Left lobe of liver (tissue), 2 donors: ENCODE results near the gene MCF2L. TPM values are rescaled to one million over a fixed set of nuclear protein-coding genes. Genes with fewer than 3 reads are reported as not detected.
A peak's percentile ranks its signal among the peaks of the same experiment; 100 is the strongest.

Source experiments
- ATAC-seq: fragments of 200-7000 bp; cut with Tn5 transposase; one replicate; pipeline ENCODE4 v1.9.1; 2020; ENCODE audit warnings: mild to moderate bottlenecking, moderate library complexity
- DNase-seq: peaks from one replicate; pipeline ENCODE4 v3.0.0-alpha.2; 2020; ENCODE audit warnings: low spot score
- total RNA-seq: library from RNA; stranded (reverse); gene quantifications from one replicate; pipeline ENCODE4 v1.2.1, GENCODE V29; 2021
- donor health status: DM: no; HTN: no; CAD: no; lungs with moderate emphysema.
- donor health status: DM: no; HTN: yes; CAD: no.

The MCF2L gene
- total RNA-seq, 1 donor from 2014 or later, result 14.9 TPM

DNA sequence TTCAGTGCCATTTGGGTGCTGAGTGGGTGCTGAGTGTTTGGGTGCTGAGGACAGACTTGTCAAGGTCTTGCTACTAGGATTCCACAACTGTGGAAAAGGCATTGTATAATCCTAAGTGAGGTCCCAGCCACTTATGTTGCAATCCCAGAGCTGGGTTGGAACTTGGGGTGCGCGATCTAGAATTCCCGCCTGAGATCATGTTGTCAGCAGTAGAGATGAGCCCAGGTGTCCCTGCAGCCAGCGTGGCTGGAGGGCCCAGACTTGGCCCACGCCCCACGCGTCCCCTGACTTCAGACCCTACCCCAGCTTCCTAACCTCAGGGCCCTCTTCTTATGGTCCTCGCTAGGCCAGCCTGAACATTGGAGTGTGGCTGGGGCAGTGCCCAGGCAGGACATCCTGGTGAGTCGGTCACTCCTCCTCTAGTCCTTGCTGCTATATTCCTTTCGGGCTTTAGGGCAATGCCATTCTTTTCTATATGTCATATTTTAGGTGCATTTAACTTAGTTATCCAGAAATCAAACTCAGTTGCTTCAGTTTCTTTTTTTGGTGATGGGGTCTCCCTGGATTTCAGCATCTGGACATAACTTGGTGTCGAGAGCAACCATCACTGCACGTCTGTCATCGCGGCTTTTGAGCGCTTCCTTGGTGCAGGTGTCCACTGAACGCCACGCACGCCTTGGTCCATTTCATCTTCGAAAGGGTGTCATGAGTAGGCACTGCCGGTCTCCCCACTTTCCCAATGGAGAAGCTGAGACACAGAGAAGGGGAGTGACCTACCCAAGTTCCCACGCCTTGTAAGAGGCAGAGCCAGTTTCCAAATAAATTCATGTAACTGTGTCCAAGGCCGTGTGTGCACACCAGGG is 90.2 kb downstream of the MCF2L start:
- peak; percentile 20 for ATAC-seq
- no peak for DNase-seq

DNA sequence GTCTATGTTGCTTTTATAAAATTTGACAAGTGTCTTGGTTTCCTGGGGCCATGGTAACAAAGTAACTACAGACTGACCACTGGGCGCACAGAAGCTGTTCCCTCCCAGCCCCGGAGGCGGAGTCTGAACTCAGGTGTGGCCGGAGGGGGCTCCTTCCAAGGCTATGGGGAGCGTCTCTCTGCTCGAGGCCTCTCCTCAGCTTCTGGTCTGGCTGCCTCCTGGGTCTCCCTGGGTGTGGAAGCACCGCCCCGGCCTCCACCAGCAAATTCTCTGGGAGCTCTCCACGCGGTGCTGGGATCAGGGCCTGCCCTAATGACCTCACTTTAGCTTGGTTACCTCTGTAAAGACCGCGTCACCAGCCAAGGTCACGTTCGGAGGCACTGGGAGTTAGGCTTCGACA is 90.9 kb downstream of the MCF2L start:
- no peak for DNase-seq
- peak; percentile 17 for ATAC-seq

DNA sequence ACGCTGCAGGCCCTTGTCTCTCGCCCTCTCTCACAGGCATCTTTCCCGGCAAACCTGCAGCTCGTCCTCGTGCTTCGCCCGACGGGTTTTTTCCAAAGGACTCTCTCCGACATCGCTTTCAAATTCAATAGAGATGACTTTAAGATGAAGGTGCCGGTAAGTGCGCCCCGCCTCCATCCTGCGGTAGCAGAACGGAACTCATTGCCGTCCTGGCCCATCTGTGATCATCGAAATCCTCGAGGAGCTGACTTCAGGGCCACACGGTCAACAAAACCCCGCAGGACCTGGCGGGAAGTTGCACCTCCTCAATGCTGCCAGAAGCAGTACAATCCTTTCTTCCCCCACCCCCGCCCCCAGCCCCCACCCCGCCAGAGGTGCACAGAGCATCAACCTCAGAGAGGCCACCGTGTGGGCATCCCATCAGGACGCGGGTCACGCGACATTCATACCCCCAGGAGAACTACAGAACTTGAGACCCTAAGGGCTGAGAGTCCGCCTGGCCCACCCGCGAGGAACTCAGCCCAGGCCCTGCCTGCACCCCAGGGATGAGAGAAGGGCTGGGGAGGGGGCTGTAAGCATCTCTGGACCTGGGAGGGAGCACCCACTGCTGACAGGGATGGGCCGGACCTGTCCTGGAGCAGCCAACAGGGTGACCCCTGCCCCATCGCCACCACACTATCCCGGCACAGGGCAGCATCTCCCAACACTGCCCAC is 91.7 kb downstream of the MCF2L start:
- DNase-seq (no peak), ATAC-seq (no peak)

DNA sequence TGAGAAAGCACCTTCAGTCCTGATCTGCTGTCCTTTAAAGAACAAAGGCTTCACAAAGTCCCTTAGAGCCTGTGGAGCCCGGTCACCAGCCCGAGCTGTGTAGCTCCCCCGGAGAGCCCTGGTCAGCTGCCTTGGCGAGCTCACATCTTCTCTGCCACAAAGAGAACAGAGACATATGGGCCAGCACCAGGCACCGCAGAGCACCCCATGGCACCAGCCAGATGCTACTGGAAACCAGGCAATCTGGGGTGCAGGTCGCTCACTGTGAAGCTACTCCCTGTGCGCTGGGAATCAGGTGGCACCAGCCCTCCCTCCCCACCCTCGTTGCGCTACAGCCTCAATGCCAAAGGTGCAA is 92.2 kb downstream of the MCF2L start:
- ATAC-seq (no peak), DNase-seq (no peak)

DNA sequence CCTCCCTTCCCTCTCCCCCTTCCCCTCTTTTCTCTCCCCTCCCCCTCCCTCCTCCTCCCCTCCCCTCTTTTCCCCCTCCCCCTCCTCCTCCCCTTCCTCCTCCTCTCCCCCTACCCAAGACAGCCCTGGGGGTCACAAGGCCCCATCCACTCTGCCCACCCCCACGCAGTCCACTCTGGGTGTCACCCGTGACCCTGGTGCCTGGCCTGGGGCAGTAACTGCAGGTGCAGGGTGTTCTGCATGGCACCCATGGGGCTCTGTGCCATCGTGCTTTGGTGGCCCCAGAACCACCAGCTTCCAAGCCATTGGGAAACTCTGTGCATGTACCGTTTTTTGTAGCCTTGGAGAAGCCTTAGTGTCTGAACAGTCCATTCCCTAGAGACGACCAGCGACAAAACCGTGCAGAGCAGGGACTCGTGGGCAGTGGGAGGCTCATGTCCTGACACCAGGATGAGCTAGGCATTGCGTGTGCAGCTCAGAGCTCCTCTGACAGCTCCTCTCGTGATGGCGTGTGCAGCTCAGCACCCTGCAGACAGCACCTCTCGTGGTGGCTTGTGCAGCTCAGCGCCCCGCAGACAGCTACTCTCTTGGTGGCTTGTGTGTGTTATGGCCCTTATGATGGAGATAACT is 92.9 kb downstream of the MCF2L start:
- DNase-seq, result no peak
- ATAC-seq, result no peak

DNA sequence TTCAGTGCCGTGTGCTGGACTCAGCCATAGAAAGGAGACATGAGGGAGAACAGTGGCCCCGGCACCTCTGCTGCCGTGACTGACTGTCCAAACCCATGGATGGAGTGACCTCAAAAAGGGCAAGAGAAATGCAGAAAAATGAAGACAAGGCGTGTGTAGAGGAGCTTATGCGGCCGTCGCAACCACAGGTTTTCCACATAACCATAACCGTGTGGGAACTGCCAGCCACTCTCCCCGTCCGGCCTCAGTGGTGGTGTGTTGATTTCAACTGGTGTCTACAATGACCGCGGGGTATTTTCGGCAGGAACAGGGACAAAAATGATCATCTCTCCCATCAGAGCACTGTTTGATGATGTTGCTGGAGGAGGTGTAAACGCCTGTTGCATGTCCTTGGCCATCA is 93.7 kb downstream of the MCF2L start:
- DNase-seq, result no peak
- no peak for ATAC-seq

DNA sequence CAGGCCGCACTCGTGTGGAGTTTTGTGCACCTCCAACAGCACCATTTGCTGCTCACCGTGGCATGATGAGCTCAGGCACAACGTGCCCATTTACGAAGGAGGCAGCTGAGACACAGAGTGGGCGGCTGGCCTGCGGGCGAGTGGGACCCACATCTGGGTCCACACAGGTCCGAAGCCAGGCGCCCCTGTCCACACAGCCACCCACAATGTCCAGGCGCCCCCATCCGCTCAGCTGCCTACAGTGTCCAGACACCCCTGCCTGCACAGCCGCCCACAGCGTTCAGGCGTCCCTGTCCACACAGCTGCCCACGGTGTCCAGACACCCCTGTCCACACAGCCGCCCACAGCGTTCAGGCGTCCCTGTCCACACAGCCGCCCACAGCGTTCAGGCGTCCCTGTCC is 94.1 kb downstream of the MCF2L start:
- no peak for DNase-seq
- ATAC-seq, result no peak

DNA sequence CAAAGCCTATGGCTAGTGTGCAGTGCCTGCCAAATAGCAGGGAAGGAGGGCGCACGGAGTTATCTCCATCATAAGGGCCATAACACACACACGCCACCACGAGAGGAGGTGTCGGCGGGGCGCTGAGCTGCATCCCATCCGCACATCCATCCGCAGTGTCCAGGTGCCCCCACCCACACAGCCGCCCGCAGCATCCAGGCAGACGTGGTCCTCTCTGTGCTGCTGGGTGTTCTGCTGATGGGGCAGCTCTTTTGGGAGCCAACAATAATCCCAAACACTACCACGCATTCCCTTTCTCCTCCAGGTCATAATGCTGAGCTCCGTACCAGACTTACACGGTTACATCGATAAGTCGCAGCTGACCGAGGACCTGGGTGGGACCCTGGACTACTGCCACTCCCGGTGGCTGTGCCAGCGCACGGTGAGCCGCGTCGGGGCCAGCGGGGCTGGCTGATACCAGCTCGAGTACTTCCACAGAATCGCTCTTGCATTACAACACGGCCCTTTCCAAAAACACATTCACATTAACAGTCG is 95.1 kb downstream of the MCF2L start:
- ATAC-seq (no peak), DNase-seq (no peak)

DNA sequence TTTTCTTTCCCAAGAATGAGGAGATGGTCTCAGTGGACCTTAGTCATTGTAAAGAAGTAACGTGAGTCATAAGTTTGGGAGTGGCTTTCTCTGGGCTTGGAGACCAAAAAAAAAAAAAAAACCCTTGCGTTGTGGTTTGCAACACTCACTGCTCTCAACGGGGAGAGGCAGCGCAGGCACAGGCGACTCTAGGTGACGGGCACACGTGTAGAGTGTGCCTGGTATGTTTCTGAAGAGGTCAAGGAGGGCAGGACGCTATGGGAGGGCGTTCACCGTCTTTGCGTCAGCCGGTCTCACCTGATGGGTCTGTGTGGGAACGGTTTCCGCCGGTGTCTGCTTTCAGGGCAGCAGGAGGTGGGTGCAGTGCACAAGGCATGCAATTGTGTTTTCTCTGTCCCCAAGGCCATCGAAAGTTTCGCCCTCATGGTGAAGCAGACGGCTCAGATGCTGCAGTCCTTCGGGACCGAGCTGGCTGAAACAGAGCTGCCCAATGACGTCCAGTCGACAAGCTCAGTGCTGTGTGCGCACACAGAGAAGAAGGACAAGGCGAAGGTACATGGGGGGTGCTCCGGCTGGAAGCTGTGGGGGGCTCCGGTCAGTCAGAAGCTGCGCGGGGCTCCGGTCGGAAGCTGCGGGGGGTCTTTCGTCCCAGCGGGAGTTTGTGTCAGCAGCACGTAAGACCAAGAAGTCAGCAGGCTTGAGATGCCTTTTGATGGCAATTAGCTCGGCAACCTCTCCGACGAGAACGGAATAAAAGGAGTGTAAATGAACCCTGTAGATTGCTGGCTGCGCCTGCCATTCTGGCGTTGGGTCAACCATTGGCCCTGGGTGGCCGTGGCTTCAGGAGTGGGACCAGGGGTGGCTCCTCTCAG is 95.8 kb downstream of the MCF2L start:
- no peak for DNase-seq
- ATAC-seq, result no peak

DNA sequence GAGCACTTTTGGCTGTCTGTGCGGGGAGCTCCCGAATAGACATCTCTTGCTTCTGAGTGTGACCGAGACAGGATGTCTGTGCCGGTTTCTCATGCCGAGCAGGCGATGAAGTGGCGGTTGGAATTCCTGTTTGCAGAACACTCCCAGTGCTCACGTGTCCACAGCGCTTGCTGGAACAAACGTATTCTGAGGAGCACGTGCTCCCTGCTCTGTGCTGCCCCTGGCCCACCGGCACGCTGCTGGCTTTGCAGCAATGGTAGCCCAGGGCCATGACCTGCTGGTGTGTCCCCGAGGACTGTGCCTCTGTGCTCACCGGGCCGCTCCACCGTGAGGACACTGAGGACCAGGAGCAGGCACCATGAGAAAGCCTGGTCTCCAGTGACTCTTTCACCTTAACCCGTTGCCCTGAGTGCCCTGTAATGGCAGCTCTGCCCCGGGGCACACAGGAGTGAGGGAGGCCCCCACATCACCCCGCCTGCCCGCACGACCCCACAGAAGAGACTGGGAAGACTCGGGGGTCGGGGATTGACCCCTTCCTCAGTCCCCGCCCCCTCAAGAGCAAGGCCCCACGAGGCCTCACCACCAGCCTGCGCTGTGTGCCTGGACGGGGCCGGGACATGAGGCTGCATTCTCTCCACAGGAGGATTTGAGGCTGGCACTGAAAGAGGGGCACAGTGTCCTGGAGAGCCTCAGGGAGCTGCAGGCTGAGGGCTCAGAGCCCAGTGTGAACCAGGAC is 96.6 kb downstream of the MCF2L start:
- ATAC-seq (no peak), DNase-seq (no peak)

DNA sequence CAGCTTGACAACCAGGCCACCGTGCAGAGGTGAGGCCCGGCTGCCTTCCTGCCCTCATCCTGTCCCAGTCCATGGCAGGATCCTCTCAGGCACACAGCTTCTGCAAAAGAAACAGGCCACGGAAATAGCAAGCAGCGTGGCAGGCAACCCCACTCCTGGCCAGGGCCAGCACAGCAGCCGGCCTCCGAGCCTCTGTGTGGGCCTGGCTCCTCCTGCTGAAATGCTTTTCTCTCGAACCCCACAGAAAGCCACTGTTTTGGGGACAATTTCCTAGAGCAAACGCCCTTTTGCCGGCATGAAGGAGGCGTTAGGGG is 97.1 kb downstream of the MCF2L start:
- DNase-seq (no peak), ATAC-seq (no peak)

DNA sequence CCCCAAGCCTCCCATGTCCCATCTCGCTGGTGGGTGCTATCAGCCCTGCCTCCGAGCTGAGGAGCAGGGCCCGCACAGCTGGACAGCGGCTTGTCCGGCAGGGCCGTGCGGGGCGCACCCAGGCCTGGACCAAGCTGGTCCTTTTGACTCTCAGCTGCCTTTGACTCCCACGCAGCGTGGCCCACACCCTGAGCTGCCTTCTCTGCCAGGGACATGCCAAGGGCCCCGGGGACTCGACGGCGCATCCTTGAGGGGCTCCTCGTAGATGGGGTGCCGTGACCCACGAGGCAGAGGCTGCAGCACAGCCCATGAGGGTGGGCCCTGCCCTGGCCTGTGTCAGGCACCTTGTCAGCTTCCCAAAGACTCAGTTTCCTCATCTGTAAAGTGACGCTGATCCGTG is 97.7 kb downstream of the MCF2L start:
- ATAC-seq (no peak), DNase-seq (no peak)

DNA sequence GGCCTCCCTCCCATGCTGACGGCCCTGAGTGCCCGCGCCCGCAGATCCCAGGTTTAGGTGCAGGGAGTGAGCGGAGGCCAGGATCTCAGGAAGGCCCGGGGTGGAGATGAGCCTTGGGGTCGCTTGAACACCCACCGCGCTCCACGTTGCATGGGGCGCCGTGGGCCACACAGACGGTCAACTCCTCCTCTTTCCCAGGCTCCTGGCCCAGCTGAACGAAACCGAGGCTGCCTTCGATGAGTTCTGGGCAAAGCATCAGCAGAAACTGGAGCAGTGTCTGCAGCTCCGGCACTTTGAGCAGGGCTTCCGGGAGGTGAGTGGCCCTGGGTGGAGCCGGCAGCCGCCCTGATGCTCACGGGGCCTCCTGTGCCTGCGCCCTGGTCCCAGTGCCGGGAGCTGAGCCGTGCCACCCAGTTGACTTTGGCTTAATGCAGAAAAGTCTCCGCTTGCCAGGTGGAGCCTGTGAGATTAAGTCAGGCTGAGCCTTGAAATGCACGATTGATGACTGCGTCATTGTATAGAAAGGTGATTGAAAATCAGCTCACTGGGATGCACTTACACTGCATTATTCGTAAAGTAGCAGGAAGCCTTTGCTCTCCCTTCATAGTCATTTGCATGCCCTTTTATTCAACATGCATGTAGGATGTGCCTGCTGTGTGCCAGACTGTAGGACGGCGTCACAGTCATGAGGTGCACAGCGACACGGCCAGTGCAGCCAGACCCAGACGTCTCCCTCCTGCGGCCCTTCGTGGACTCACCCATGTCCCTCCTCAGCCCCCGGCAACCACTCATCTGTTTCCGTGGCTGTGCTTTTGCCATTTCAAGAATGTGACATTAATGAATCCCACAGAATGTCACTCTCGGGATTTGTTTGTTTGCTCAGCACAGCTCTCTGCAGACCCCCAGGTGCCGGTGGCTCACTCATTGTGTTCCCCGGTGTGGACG is 101.1 kb downstream of the MCF2L start:
- ATAC-seq (no peak), DNase-seq (no peak)

DNA sequence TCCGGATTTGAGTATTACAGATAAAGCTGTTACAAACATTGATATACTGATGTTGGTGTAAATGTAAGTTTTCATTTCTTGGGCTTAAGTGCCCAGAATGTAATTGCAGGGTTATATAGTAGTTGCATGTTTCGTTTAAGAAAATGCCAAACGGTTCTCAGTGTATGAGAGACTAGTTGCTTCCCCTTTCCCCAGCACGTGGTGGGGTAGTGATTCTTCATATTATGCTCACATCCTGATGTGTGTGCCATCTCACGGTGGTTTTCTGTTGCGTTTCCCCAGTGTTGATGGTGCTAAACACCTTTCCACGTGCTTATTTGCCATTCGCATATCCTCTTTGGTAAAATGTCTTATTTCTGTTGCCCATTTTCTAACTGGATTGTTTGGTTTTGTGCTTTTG is 101.8 kb downstream of the MCF2L start:
- ATAC-seq, result no peak
- DNase-seq, result no peak

DNA sequence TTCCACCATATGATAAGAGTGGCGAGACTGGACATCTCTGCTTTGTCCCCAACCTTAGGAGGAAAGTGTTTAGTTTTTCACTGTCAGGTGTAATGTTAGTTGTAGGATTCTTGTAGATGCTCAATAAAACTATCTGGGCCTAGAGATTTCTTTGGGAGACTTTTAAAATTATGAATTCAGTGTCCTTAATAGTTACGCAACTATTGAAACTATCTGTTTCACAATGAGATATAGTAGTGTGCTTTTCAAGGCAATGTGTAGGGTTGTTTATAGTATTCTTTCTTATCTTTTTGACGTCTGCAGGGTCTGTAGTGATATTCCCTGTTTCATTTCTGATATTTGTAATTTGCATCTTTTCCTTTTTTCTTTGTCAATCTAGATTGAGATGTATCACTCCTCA is 103.4 kb downstream of the MCF2L start:
- DNase-seq (no peak), ATAC-seq (no peak)

DNA sequence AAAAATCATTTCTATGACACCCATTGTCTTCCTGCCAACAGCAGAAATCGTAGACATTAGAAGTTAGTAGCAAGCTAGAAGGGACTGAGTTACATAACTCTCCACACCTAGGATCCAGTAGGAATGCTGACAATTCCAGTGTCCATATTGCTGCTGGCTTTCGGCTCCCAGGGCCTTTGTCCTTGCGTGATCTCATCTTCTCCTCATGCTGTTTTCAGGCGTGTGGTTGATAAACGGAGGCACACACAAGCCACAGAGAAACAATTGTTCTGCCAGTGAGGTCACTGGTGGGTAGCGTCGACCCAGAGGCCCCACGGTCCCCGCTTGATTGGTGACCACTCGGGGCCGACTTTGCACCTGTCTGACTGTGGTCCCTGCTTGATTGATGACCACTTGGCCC is 104.9 kb downstream of the MCF2L start:
- DNase-seq (no peak), ATAC-seq (no peak)

DNA sequence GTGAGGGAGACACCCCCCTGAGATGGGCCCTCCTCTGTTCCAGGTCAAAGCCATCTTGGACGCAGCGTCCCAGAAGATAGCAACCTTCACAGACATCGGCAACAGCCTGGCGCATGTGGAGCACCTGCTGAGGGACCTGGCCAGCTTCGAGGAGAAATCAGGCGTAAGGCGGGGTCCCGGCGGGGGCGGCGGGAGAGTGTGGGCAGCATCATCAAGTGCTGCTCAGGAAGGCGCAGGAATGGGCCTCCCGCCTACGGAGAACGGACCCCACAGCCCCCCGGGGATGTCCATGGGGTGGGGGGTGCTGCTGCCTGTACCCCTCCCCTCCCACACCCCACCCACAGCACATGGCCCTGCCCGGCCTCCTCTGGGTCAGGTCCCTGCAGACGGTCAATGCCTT is 105.4 kb downstream of the MCF2L start:
- ATAC-seq (no peak), DNase-seq (no peak)

DNA sequence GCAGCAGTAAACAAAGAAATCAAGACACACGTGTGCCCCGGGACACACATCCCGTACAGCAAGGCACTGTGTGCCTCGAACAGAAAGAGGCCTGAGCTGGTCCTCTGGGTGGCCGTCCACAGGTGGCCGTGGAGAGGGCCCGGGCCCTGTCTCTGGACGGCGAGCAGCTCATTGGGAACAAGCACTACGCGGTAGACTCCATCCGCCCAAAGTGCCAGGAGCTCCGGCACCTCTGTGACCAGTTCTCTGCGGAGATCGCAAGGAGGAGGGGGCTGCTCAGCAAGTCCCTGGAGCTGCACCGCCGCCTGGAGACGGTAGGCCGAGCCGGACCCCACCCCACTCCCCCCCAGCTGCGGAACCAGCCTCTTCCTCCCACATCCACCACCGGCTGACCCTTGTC is 105.9 kb downstream of the MCF2L start:
- ATAC-seq (no peak), DNase-seq (no peak)

DNA sequence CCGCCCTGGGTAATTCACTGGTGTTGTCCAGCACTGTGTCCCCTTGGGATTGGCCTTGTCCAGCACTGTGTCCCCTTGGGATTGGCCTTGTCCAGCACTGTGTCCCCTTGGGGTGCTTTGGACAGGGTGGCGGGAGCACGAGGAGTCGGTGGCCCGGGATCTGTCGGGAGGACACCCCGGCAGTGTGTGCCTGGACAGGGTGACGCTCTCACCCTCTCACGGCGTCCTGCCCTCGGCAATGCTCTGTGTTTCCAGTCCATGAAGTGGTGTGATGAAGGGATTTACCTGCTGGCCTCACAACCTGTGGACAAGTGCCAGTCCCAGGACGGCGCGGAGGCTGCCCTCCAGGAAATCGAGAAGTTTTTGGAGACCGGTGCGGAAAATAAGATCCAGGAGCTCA is 106.7 kb downstream of the MCF2L start:
- ATAC-seq (no peak), DNase-seq (no peak)
